NCI-H460 (cell line): ENCODE data around the gene JADE3. TPM values are rescaled to one million over a fixed set of nuclear protein-coding genes. Genes with fewer than 3 reads are reported as not detected.
A peak's percentile ranks its signal among the peaks of the same experiment; 100 is the strongest.

Source experiments
- DNase-seq: peaks from one replicate; pipeline ENCODE4 v3.0.0-alpha.2; 2016; ENCODE audit warnings: low read depth; ENCODE audit errors: extremely low read depth
- total RNA-seq: library from RNA; depleted of rRNA; stranded (reverse); fragments of >200 nt; shearing (Covaris generic); gene quantifications from 2 replicates; pipeline ENCODE4 v1.2.3, GENCODE V29; 2014

Gene JADE3
- total RNA-seq, 1 experiment from 2014 or later, result 9.8 TPM

GRCh38 chrX:46992070-46992469 is 79.8 kb downstream of the JADE3 start:
- DNase-seq, result no peak

DNA sequence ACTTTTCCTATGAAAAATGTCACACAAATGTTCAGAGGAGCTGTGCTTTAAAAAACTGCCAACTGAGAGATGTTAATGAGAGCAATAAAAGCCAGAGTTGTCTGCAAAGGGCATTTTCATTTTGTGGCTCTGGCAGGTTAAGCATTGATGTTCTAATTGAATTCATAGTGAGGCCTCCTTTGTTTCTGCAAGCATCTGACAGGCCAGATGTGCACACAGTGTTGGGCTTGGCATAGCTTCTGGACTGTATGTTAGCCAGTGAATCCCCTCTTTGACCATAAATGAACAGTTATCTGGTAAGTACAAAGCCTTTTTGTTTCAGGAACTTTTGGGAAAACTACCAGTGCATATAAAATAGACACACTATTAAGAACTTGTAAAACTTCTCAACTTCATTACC is 81.9 kb downstream of the JADE3 start:
- no peak for DNase-seq

DNA sequence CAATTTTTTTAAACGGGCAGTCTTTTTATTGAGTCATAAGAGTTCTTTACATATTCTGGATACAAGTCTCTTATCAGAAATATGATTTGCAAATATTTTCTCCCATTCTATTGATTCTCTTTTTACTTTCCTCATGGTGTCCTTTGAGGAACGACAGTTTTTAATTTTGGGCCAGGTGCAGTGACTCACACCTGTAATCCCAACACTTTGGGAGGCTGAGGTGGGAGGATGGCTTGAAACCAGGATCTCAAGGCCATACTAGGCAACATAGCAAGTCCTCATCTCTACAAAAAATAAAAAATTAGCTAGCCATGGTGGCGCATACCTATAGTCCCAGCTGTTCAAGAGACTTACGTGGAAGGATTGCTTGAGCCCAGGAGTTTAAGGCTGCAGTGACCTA is 99.9 kb downstream of the JADE3 start:
- DNase-seq, result no peak

DNA sequence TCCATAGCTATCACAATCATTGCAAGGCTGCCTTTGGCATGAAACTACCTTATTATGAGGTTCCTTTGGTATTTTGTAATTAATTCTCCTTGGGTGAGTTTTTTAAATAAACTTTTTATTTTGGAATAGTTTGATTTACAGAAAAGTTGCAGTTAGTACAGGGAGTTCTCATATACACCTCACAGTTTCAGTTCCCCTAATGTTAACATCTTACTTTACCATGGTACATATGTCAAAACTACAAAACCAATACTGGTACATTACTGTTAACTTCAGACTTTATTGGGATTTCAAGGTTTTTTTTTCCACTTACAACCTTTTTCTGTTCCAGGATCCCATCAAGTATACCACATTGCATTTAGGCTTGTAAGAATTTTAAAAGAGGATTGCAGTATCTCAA is 114.0 kb downstream of the JADE3 start:
- no peak for DNase-seq

- DNase-seq, result peak; percentile 63
Observed at GRCh38 chrX:47030339-47030738, 118.1 kb downstream of the JADE3 start.

- no peak for DNase-seq
Observed at GRCh38 chrX:47047989-47048388, 135.8 kb downstream of the JADE3 start.

DNA sequence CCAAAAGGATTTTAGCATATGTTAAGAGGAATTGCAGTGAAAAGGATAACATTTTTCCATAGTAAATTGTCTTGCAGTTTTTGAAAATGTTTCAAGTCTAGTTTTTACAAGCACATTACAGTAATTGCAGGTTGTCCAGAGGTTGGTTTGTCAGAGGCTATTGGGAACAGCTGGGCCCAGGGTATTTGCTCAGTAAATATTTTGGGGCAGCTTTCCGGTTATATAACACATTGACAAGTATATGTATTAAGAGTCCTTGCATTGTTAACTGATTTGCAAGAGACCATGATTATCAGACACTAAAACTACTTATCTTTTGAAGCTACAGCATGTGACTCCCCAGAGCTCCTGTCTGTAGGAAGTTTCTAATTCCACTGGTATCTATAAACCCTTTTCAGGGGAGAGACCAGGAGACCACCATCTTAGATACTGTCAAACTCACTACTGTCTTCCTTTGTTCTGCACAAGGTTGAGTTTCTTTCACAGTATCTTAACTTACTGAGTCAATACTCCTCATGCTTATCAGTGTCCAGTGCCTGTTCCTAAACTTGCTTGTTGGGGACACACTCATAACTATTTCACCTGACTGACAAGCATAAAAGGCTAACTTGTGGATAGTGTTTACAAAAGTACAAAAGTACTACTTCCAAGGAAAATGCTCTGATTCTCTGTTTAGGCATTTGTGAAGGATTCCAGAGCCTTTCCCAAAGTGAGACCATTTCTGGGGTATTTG is 147.1 kb downstream of the JADE3 start:
- DNase-seq, result no peak

- DNase-seq, result no peak
Observed at GRCh38 chrX:47060708-47061107, 148.5 kb downstream of the JADE3 start.

DNA sequence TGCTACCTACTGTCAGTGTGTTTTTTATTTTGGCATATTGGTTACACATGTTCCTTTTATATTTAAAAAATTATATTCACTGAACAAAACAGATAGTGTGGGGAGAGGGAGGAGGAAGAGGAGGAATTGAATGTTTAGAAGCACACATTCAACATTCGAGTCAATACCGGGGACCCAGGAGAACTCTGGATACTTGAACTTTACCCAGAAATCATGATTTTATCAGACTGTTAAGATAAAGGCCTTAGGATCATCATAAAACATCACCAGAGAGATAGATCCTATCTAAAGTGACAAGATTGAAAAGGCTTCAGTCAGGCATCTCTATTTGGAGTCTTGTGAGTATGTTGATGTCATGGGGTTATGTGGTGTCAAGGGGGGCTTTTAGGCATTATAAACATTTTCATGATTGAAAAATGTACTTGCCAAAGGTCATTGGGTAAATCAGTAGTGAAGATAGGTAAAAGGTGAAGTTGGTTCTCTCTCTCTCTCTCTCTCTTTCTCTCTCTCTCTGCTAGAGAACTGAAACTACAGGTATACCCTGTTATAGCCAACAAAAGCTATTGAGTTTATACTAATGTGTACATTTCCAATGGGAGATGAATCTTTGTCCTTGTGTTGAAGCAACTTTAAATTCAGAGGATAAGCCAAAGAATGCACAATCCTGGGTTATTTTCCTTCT is 149.2 kb downstream of the JADE3 start:
- no peak for DNase-seq

DNA sequence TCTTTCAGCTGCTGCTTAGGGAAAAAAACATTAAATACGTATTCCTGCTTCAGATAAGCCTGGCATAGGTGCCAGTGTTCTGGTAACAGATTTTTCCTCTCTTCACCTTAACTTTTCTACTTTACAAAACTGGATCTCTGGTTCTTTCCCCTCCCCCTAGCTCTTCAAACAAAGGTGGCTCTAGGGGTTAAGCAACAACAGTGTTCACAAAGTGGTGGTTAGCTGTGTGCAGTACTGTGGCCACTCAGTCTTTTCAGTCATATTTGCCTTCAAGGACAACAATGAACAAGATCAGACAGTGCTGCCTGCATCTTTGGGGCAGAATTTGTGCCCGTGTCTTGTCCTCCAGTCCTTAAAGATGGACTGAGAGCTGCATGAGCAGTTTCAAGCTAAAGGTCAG is 151.0 kb downstream of the JADE3 start:
- DNase-seq, result no peak

GRCh38 chrX:47068214-47068613 is 156.0 kb downstream of the JADE3 start:
- DNase-seq, result no peak

DNA sequence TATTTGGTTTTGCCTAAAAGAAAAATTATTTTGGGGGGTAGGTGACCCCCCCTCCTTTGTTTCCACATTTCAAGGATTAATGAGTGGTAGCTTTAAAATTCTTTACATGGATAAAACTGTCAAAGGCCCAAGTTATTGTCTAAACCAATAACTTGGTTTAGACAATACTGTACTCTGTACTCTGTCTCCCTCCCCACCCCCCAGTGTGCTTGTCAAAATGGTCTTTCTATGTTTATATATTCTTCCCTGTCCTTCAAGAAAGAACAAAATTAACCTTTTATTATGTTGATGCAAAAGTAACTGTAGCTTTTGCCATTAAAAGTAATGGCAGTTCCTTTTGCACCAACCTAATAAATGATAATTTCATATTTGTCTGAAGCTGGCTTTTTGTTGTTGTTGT is 156.5 kb downstream of the JADE3 start:
- DNase-seq, result no peak

DNA sequence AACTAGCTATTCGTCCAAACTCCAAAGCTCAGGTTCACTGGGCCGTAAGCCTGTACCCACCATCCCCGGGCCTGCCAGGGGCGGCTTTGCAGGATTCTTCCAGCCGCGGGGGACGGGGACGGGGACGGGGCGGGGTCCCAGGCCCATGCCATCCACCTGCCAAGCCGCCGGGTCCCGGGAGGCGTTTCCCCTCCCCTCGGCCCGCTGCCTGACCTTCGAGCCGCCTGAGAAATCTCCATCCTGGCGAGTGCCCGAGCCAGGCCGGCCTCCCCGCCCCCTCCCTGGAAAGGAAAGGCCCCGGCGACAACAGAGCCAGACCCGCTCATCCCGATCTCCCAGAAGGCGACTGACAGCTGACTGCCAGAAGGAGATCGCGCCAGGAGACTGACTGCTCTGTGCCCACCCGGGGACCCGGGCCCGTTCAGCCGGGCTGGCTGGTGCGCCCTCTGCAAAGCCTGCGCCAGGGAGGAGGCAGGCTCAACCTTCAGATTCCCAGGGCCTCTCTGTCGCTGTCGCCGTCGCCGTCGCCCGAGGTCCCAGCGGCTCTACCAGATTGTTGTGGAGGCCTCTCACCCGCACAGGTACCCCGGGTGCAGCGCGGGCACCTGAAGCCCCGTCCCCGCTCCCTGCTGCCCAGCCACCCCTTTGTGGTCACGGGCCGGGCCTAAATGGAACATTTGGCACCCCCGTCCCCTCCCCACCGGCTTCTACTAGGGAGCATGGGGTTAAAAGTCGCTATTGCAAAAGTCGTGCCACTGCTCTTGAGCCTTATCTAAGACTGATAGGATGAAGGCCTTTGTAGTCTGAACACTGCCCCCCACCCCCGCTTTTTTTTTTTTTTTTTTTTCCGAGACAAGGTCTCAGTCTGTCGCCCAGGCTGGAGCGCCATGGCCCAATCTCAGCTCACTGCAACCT is 166.2 kb downstream of the JADE3 start, which contains the start of gene RGN:
RGN (plus strand) TSS at position 315 of the 915 bp plus-strand sequence. CDS start 2,702 bp downstream, outside the sequence.
- no peak for DNase-seq

GRCh38 chrX:47080215-47080914 is 168.1 kb downstream of the JADE3 start:
- no peak for DNase-seq

DNA sequence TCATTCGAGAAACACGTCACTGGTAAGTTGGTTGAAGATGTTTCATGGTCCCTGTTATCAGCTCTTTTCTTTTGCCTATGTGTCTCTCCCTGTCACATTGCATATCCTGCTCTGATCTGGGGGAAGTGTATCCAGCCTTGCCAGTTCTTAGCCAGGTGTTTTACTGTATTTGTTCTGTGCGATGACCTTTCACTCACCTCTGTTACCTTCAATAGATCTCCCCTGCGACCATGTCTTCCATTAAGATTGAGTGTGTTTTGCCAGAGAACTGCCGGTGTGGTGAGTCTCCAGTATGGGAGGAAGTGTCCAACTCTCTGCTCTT is 168.7 kb downstream of the JADE3 start:
- no peak for DNase-seq

- no peak for DNase-seq
Observed at GRCh38 chrX:47091149-47091775, 179.0 kb downstream of the JADE3 start.

DNA sequence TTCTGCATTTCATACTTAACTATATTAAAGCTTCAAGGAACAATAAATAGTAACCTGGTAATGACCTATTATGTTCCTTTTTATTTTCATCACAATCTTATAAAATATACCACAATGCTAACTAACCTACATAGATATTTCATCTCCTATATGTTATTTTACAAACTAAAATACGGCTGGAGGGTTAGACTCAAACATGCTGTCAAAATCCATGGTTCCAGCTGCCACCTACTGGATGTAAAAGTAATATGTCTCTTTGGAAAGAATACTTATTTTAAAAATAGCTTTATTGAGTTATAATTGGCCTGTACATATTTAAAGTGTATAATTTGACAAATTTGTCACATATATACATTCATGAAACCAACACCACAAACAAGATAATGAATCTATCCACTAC is 181.0 kb downstream of the JADE3 start:
- DNase-seq, result peak; percentile 18

DNA sequence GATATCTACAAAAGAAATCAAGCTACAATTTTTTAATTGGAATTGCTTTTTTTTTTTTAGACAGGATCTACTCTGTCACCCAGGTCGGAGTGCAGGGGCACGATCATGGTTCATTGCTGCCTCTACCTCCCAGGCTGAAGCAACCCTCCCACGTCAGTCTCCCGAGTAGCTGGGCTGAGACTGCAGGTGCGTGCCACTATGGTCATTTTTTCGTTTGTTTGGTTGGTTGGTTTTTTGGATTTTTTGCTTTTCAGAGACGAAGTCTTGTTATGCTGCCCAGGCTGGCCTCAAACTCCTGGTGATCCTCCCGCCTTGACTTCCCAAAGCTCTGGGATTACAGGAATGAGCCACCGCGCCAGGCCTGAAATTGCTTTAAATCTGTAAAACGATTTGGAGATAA is 181.6 kb downstream of the JADE3 start:
- DNase-seq, result no peak

DNA sequence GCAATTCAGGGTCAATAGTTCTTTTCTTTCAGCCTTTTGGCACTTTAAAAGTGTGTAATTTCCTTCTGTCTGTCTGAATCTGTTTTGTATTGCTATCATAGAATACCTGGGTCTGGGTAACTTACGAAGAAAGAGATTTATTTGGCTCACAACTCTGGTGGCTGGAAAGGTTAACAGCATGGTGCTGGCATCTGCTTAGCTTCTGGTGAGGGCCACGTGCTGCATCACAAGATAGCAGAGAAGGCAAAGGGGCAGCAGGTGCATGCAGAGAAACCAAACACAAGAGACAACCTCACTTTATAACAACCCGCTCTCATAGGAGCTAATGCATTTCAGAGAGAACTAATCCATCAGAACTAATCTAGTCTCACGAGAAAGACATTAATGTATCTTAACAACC is 184.8 kb downstream of the JADE3 start:
- no peak for DNase-seq

GRCh38 chrX:47098338-47099094 is 186.3 kb downstream of the JADE3 start:
- no peak for DNase-seq
